HFFc6 (cell line): ENCODE data around the gene ABHD16A. TPM values are rescaled to one million over a fixed set of nuclear protein-coding genes. Genes with fewer than 3 reads are reported as not detected.

ENCODE experiments used
- DNase-seq: peaks from one replicate; pipeline ENCODE4 v3.0.0-alpha.2; 2018
- H3K27ac Mint-ChIP-seq: 2 replicates; pipeline ENCODE4 v1.8.0; 2020; ENCODE audit warnings: mild to moderate bottlenecking, mixed read lengths
- H3K27me3 Mint-ChIP-seq: 2 replicates; pipeline ENCODE4 v1.8.0; 2021; ENCODE audit warnings: mild to moderate bottlenecking, moderate library complexity, mixed read lengths; ENCODE audit not compliant: insufficient read depth
- H3K36me3 Mint-ChIP-seq: 2 replicates; pipeline ENCODE4 v1.8.0; 2021; ENCODE audit warnings: low read depth, mixed read lengths
- H3K4me1 Mint-ChIP-seq: 2 replicates; pipeline ENCODE4 v1.8.0; 2020; ENCODE audit warnings: low read depth, mixed read lengths
- H3K4me3 Mint-ChIP-seq: 2 replicates; pipeline ENCODE4 v1.8.0; 2020; ENCODE audit warnings: mild to moderate bottlenecking, moderate library complexity, mixed read lengths
- H3K9me3 Mint-ChIP-seq: 2 replicates; pipeline ENCODE4 v1.8.0; 2020; ENCODE audit warnings: mild to moderate bottlenecking, mixed read lengths
- CTCF ChIP-seq: fragments of 200-600 bp; sonication (generic); IDR thresholded peaks from 2 replicates; pipeline ENCODE4 v1.5.0; 2021; ENCODE audit warnings: antibody characterized with exemption, mild to moderate bottlenecking
- total RNA-seq, 6 experiments: library from RNA; stranded (reverse); fragmentation: NEBNext Ultra II Directional; extraction: Animal tissue kit (Norgen Biotek cat#: 25700); gene quantifications; 2 replicates in 1 of 6; 3 replicates in 5 of 6; pipeline ENCODE4 v1.2.3, GENCODE V29; 2021

The ABHD16A gene
- total RNA-seq, 6 experiments from 2014 or later: 27.4 to 39.6 (median 32.0) TPM

GRCh38 chr6:31663961-31664789 is 38.9 kb downstream of the ABHD16A start:
- Mint-ChIP-seq H3K27ac (peak overlapping the region; percentile 98), H3K4me1 (peaks cover 69% of the 10 kb centered on the region), H3K9me3 (no peaks in the 10 kb centered on the region), H3K27me3 (peaks cover 4% of the 10 kb centered on the region), H3K4me3 (peak overlapping the region; percentile 95), H3K36me3 (peaks cover 41% of the 10 kb centered on the region)
- peak; percentile 30; the same call in 1 of the 2 replicates for TF ChIP-seq CTCF
- peak; percentile 76 for DNase-seq

- Mint-ChIP-seq H3K9me3 (no peaks in the 10 kb centered on the region), H3K4me3 (peak overlapping the region; percentile 95), H3K36me3 (peaks cover 41% of the 10 kb centered on the region), H3K27ac (peak overlapping the region; percentile 98), H3K4me1 (peaks cover 70% of the 10 kb centered on the region), H3K27me3 (peaks cover 4% of the 10 kb centered on the region)
- no peak for DNase-seq
- TF ChIP-seq CTCF: no peak
Observed at GRCh38 chr6:31663126-31663960, 39.8 kb downstream of the ABHD16A start.

GRCh38 chr6:31662124-31662723 is 40.9 kb downstream of the ABHD16A start:
- H3K27me3 Mint-ChIP-seq: peaks cover 4% of the 10 kb centered on the region
- TF ChIP-seq CTCF: no peak
- no peaks in the 10 kb centered on the region for H3K9me3 Mint-ChIP-seq
- peaks cover 69% of the 10 kb centered on the region for H3K4me1 Mint-ChIP-seq
- DNase-seq: no peak
- H3K27ac Mint-ChIP-seq: peak overlapping the region; percentile 8; the same call in 1 of the 2 replicates
- peak overlapping the region; percentile 39; the same call in 1 of the 2 replicates for H3K4me3 Mint-ChIP-seq
- H3K36me3 Mint-ChIP-seq: peaks cover 42% of the 10 kb centered on the region

- H3K27me3 Mint-ChIP-seq: peaks cover 4% of the 10 kb centered on the region
- H3K36me3 Mint-ChIP-seq: peaks cover 39% of the 10 kb centered on the region
- H3K4me1 Mint-ChIP-seq: peaks cover 63% of the 10 kb centered on the region
- TF ChIP-seq CTCF: no peak
- H3K27ac Mint-ChIP-seq: peak overlapping the region; percentile 79
- no peak for DNase-seq
- H3K9me3 Mint-ChIP-seq: no peaks in the 10 kb centered on the region
- H3K4me3 Mint-ChIP-seq: peak overlapping the region; percentile 96
Observed at GRCh38 chr6:31661262-31662123, 41.6 kb downstream of the ABHD16A start.
